NCI-H345 (cell line): Measurements from ENCODE around the gene KCNK16.
A peak's percentile ranks its signal among the peaks of the same experiment; 100 is the strongest.

Experiments
- DNase-seq: peaks from one replicate; lab custom pipeline; 2025; lab: John Stamatoyannopoulos, UW

Gene KCNK16

DNA sequence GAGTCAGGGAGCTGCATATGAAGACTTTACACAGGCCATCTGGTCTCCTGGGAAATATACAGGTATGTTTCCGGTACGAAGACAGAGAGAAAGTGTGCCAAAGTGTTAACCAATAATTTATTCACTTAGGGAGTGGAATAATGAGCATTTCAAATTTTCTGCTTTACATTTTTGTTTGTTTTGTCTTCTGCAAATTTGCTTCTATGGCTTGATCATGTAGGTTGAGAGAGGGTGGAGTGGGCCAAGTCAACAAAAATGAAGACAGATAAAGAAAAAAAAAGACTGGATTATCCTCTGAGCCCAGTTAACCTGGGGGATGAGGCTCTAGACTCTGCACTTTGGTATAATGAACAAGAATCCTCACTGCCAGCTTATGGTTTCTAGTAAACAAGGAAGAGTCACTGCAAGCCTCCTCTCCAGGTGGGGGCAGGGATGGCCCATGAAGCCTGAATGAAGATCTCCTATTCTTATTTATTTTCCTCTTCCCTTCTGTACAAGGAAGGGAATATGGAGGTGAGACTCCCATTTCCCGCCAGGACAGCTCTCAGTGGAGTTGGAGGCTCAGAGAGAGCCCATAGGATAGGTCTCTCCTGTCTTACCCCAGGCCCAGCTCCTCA, 46.0 kb downstream of the KCNK16 start:
- no peak for DNase-seq

DNA sequence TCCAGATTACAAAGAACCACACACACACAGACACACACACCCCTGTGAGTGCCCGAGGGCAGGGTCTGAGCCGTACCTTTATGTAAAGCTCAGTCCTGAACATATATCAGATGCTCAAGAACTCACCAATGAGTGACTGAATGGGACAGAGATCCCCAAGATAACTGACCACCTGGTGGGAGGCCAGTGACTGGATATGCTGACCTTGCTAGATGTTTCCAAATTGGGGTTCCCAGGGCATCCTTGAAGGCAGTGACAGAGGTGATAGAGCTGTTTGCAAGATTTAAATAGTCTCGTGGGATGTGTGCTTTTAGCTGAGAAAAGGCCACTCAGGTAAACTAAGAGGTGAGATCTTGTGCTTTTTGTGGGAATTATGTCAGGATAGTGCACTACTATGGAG, 47.6 kb downstream of the KCNK16 start:
- DNase-seq, result no peak

- DNase-seq, result no peak
Measured at GRCh38 chr6:39274471-39274870, 48.0 kb downstream of the KCNK16 start.

GRCh38 chr6:39273406-39273821, 49.1 kb downstream of the KCNK16 start:
- no peak for DNase-seq

- DNase-seq, result no peak
Measured at GRCh38 chr6:39269961-39270360, 52.5 kb downstream of the KCNK16 start.

GRCh38 chr6:39268721-39269120, 53.8 kb downstream of the KCNK16 start:
- no peak for DNase-seq

DNA sequence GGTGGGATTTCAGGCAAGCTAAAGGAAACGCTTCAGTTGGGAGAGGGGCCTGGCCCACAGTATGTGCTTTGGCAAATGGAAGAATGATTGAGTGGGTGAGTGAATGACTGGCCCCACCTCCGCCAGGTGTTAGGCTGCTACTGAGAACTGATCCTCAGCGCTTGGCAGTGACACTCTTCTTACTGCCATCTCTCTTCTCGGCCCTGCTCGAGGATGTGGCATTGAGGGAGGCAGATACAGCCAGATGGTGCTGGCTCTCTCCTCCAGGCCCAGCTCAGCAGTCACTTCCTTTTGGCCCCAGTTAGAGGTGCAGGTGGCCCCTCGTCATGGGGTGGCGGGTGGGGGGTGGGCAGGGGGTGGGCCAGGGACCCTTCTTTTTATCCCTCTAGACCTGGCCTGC, 54.3 kb downstream of the KCNK16 start:
- peak; percentile 78 for DNase-seq

- no peak for DNase-seq
Measured at GRCh38 chr6:39266782-39267355, 55.6 kb downstream of the KCNK16 start.

- DNase-seq, result peak; percentile 78
Measured at GRCh38 chr6:39266375-39266774, 56.1 kb downstream of the KCNK16 start.
